Measurements from ENCODE around the gene ZDBF2. TPM values are rescaled to one million over a fixed set of nuclear protein-coding genes. Genes with fewer than 3 reads are reported as not detected.

Gene ZDBF2
- total RNA-seq, 1 donor from 2014 or later, result 8.0 TPM

DNA sequence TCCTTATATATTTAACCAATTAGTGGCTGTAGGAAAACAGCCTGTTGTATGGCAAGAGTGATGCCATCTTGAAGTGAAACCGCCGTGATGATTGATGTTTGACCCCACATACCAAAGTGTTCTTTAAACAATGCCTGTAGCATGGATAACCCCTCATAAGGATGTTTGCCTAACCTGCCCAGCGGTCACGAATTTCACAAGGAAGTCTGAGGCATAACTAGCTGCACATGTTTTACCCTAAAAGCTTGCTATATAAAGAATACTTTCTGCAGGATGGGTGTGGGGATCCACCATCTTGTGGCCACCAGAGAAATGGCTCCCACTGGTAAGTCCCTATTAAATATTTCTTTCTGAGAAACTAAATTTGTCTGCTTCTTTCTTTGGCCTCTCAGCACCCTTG, 68.7 kb downstream of the ZDBF2 start:
- CTCF ChIA-PET, result no interaction called here
- peaks cover under 1% of the 10 kb centered on the region for H3K9me3 Mint-ChIP-seq
- H3K4me3 Mint-ChIP-seq, result no peak overlapping the region
- H3K27ac Mint-ChIP-seq, result no peak overlapping the region
- DNase-seq (no peak), ATAC-seq (ENCODE audit: low read depth) (no peak)
- H3K27me3 Mint-ChIP-seq, result peaks cover 11% of the 10 kb centered on the region
- intact Hi-C loops (cut with micrococcal nuclease), result no loop called here
- TF ChIP-seq CTCF (IDR thresholded peaks at IDR 0.05), result no peak
- POLR2A ChIA-PET, result no interaction called here
- no peaks in the 10 kb centered on the region for H3K4me1 Mint-ChIP-seq
- H3K36me3 Mint-ChIP-seq (ENCODE audit: low read depth), result no peaks in the 10 kb centered on the region

- TF ChIP-seq CTCF (IDR thresholded peaks at IDR 0.05), result no peak
- POLR2A ChIA-PET, result no interaction called here
- Mint-ChIP-seq H3K4me3 (no peak overlapping the region), H3K4me1 (no peaks in the 10 kb centered on the region), H3K9me3 (peaks cover 2% of the 10 kb centered on the region), H3K27ac (no peak overlapping the region), H3K27me3 (peaks cover 10% of the 10 kb centered on the region), H3K36me3 (ENCODE audit: low read depth) (no peaks in the 10 kb centered on the region)
- CTCF ChIA-PET, result no interaction called here
- intact Hi-C loops (cut with micrococcal nuclease), result no loop called here
- DNase-seq (no peak), ATAC-seq (ENCODE audit: low read depth) (no peak)
Observed at GRCh38 chr2:206343816-206344215, 69.4 kb downstream of the ZDBF2 start.

GRCh38 chr2:206345606-206346005, 71.1 kb downstream of the ZDBF2 start:
- DNase-seq (no peak), ATAC-seq (ENCODE audit: low read depth) (no peak)
- no peak for TF ChIP-seq CTCF (IDR thresholded peaks at IDR 0.05)
- intact Hi-C loops (cut with micrococcal nuclease), result no loop called here
- H3K36me3 Mint-ChIP-seq (ENCODE audit: low read depth), result no peaks in the 10 kb centered on the region
- peaks cover 10% of the 10 kb centered on the region for H3K27me3 Mint-ChIP-seq
- no peak overlapping the region for H3K27ac Mint-ChIP-seq
- H3K4me1 Mint-ChIP-seq, result no peaks in the 10 kb centered on the region
- CTCF ChIA-PET, result no interaction called here
- POLR2A ChIA-PET, result no interaction called here
- H3K9me3 Mint-ChIP-seq, result peaks cover 10% of the 10 kb centered on the region
- no peak overlapping the region for H3K4me3 Mint-ChIP-seq

DNA sequence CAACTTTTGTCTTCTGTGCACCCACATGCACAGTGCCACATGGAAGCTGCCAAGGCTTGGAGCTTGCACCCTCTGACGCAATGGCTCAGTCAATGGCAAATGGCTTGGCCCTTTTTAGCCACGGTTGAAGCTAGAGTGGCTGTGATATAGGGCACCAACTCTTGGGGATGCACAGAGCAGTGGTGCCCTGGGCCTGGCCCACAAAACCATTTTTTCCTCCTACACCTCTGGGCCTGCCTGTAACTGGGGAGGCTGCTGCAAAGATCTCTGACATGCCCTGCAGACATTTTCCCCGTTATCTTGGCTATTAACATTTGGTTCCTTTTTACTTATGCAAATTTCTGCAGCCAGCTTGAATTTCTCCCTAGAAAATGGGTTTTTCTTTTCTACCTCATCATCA, 74.9 kb downstream of the ZDBF2 start:
- intact Hi-C loops (cut with micrococcal nuclease), result no loop called here
- DNase-seq (no peak), ATAC-seq (ENCODE audit: low read depth) (no peak)
- peaks cover 4% of the 10 kb centered on the region for H3K27me3 Mint-ChIP-seq
- no peak overlapping the region for H3K4me3 Mint-ChIP-seq
- no peak for TF ChIP-seq CTCF (IDR thresholded peaks at IDR 0.05)
- ChIA-PET CTCF (no interaction called here), POLR2A (no interaction called here)
- no peak overlapping the region for H3K27ac Mint-ChIP-seq
- peaks cover 10% of the 10 kb centered on the region for H3K9me3 Mint-ChIP-seq
- H3K36me3 Mint-ChIP-seq (ENCODE audit: low read depth), result no peaks in the 10 kb centered on the region
- H3K4me1 Mint-ChIP-seq, result no peaks in the 10 kb centered on the region

DNA sequence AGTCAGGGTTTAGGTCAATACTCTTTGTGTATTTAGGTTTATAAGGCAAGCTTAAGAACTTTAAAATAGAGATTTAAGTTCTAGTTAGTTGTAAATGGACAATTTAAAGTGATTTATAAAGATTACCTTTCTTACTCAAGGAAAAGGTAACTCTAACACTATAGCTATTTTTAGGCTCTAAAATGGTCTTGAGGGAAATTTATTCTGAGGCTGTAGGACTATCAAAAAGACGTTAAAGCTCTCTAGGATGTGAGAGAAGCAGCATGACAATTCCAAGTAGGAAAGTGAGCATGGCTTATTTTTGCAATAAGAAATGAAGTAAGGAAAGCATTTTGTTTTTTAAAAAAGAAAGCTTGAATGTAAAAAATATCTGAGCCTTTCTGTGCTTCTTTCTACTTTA, 78.1 kb downstream of the ZDBF2 start:
- Mint-ChIP-seq H3K27me3 (peaks cover 2% of the 10 kb centered on the region), H3K27ac (no peak overlapping the region), H3K4me1 (no peaks in the 10 kb centered on the region), H3K4me3 (no peak overlapping the region), H3K9me3 (peaks cover 10% of the 10 kb centered on the region), H3K36me3 (ENCODE audit: low read depth) (no peaks in the 10 kb centered on the region)
- ATAC-seq (ENCODE audit: low read depth) (no peak), DNase-seq (no peak)
- TF ChIP-seq CTCF (IDR thresholded peaks at IDR 0.05), result no peak
- CTCF ChIA-PET, result no interaction called here
- POLR2A ChIA-PET, result no interaction called here
- intact Hi-C loops (cut with micrococcal nuclease), result no loop called here
